GM12878 (cell line): ENCODE data around the gene RHCE. TPM values are rescaled to one million over a fixed set of nuclear protein-coding genes. Genes with fewer than 3 reads are reported as not detected.

Experiments used
- ATAC-seq: fragments of 200-7000 bp; cut with Tn5 transposase; 3 replicates; pipeline ENCODE4 v1.9.1; 2020; ENCODE audit warnings: mild to moderate bottlenecking, moderate library complexity
- BruUV-seq: library from RNA; stranded (reverse); fragments of 400-500 nt; replicated peaks from 2 replicates; lab custom pipeline; 2021; lab: Mats Ljungman, UMichigan
- CTCF ChIA-PET: fragments of 300-600 bp; sonication (Branson Sonifier 250); formaldehyde crosslinking; extraction: SDS; loops from one replicate; lab custom pipeline; 2021; ENCODE audit warnings: inconsistent platforms; lab: Yijun Ruan, JAX
- POLR2A ChIA-PET: fragments of 350-600 bp; formaldehyde crosslinking; extraction: SDS; loops from one replicate; lab custom pipeline; 2021; ENCODE audit warnings: inconsistent platforms; lab: Charles Lee
- RAD21 ChIA-PET: fragments of 300-600 bp; sonication (Branson Sonifier 250); formaldehyde crosslinking; loops from one replicate; lab custom pipeline; 2023; ENCODE audit warnings: antibody characterized with exemption; ENCODE audit not compliant: unreplicated experiment; lab: Charles Lee
- SMC1A ChIA-PET: fragments of 300-600 bp; sonication (Branson Sonifier 250); formaldehyde crosslinking; loops from one replicate; lab custom pipeline; 2023; ENCODE audit not compliant: unreplicated experiment, uncharacterized antibody; lab: Charles Lee
- DNase-seq: peaks from one replicate; pipeline ENCODE4 v3.0.0-alpha.2; 2011; ENCODE audit warnings: low read depth, low spot score
- FAIRE-seq: peaks from 3 replicates; lab custom pipeline; 2011; peaks lifted over from hg19 to GRCh38; lab: Jason Lieb, UNC
- H2AFZ ChIP-seq: 2 replicates; pipeline ENCODE4 v1.6.0; 2011; ENCODE audit warnings: low read depth, low read length, control low read depth; ENCODE audit not compliant: control insufficient read depth
- H3K27ac ChIP-seq: 2 replicates; pipeline ENCODE4 v1.5.1; 2011; ENCODE audit warnings: control low read depth; ENCODE audit not compliant: control insufficient read depth, insufficient read depth
- H3K27me3 ChIP-seq, 2 experiments: replicated peaks in 1 of 2; 2 replicates each; pipeline versions ENCODE4 v1.6.0 to v1.6.1; 2011; ENCODE audit warnings: low read length in 1 of 2; ENCODE audit not compliant: control insufficient read depth in 2 of 2, insufficient read depth in 2 of 2
- H3K36me3 ChIP-seq, 2 experiments: 2 replicates each; pipeline ENCODE4 v1.5.1; 2011; ENCODE audit warnings: low read length in 1 of 2; ENCODE audit not compliant: control insufficient read depth in 2 of 2, insufficient read depth in 2 of 2
- H3K4me1 ChIP-seq: 2 replicates; pipeline ENCODE4 v1.6.1; 2011; ENCODE audit warnings: mild to moderate bottlenecking, low read length, moderate library complexity, mixed read lengths; ENCODE audit not compliant: control insufficient read depth, insufficient read depth
- H3K4me2 ChIP-seq: 2 replicates; pipeline ENCODE4 v1.6.0; 2011; ENCODE audit warnings: control low read depth; ENCODE audit not compliant: control insufficient read depth, insufficient read depth
- H3K4me3 ChIP-seq: fragments of 200-600 bp; sonication (generic); 2 replicates; pipeline ENCODE4 v1.5.1; 2016
- H3K79me2 ChIP-seq: 2 replicates; pipeline ENCODE4 v1.6.0; 2011; ENCODE audit warnings: low read length; ENCODE audit not compliant: control insufficient read depth, insufficient read depth
- H3K9ac ChIP-seq: 2 replicates; pipeline ENCODE4 v1.8.0; 2011; ENCODE audit warnings: low read length, control low read depth, mixed read lengths; ENCODE audit not compliant: control insufficient read depth, insufficient read depth
- H3K9me3 ChIP-seq: replicated peaks from 3 replicates; pipeline ENCODE4 v1.5.1; 2011; ENCODE audit warnings: mild to moderate bottlenecking, low read length; ENCODE audit not compliant: control insufficient read depth, insufficient read depth
- H4K20me1 ChIP-seq: 2 replicates; pipeline ENCODE4 v1.6.0; 2011; ENCODE audit not compliant: control insufficient read depth, insufficient read depth
- ASH2L ChIP-seq: fragments of 300-600, 200-600 bp; sonication (generic); IDR thresholded peaks from 2 replicates; pipeline ENCODE4 v1.6.1; 2017; ENCODE audit warnings: low read depth, mild to moderate bottlenecking, borderline replicate concordance
- BCLAF1 ChIP-seq: fragments of 450-650 bp; IDR thresholded peaks from 2 replicates; pipeline ENCODE4 v1.6.1; 2017; ENCODE audit warnings: antibody characterized with exemption, mild to moderate bottlenecking, moderate library complexity
- CBX3 ChIP-seq: fragments of 200-600 bp; sonication (generic); IDR thresholded peaks from 2 replicates; pipeline ENCODE4 v1.6.1; 2016; ENCODE audit warnings: low read depth, borderline replicate concordance
- JUNB ChIP-seq: IDR thresholded peaks from 2 replicates; pipeline ENCODE4 v1.6.1; 2016; ENCODE audit warnings: antibody characterized with exemption, mild to moderate bottlenecking
- JUND ChIP-seq: IDR thresholded peaks from 2 replicates; pipeline ENCODE4 v1.6.1; 2012; ENCODE audit warnings: low read depth, mild to moderate bottlenecking, low read length, improper control_type of control experiment, moderate library complexity
- KLF5 ChIP-seq: fragments of 450-650 bp; IDR thresholded peaks from 2 replicates; pipeline ENCODE4 v1.6.1; 2014; ENCODE audit warnings: mild to moderate bottlenecking; ENCODE audit not compliant: partially characterized antibody
- MTA2 ChIP-seq: fragments of 450-650 bp; IDR thresholded peaks from 2 replicates; pipeline ENCODE4 v1.6.1; 2016; ENCODE audit warnings: low read depth, mild to moderate bottlenecking, moderate library complexity
- NFIC ChIP-seq: IDR thresholded peaks from 2 replicates; pipeline ENCODE4 v1.6.1; 2012; ENCODE audit warnings: low read depth, mild to moderate bottlenecking, inconsistent platforms, low read length, moderate library complexity
- POLR2AphosphoS5 ChIP-seq: IDR thresholded peaks from 2 replicates; pipeline ENCODE4 v1.6.1; 2011; ENCODE audit warnings: mild to moderate bottlenecking, low read length, inconsistent platforms
- RAD51 ChIP-seq: fragments of 450-650 bp; IDR thresholded peaks from 2 replicates; pipeline ENCODE4 v1.6.1; 2016; ENCODE audit warnings: moderate library complexity, mild to moderate bottlenecking, inconsistent platforms
- RELA ChIP-seq: fragments of 450-650 bp; IDR thresholded peaks from 2 replicates; pipeline ENCODE4 v1.8.0; 2014; ENCODE audit warnings: borderline replicate concordance; ENCODE audit not compliant: partially characterized antibody
- WGBS: methylation state at CpG from one replicate; pipeline ENCODE4 v1.1.6; 2016; ENCODE audit warnings: low lambda C conversion rate; ENCODE audit not compliant: insufficient replicate concordance, insufficient coverage; ENCODE audit errors: missing lambda C conversion rate; 5-methylcytosine and 5-hydroxymethylcytosine counted together
- in situ Hi-C: fragments of 300-500 bp; cut with MboI; formaldehyde crosslinking; loops from 9 replicates; pipeline ENCODE4 v1.14.3; 2018; ENCODE audit warnings: mixed read lengths
- intact Hi-C: fragments of 100-400 bp; cut with micrococcal nuclease; formaldehyde crosslinking; loops from one replicate; pipeline ENCODE4 v1.14.2; 2022; ENCODE audit not compliant: unreplicated experiment
- polyA plus RNA-seq, 11 experiments: library from polyadenylated mRNA; depleted of rRNA in 4 of 11; unstranded in 6 of 11; stranded (reverse) in 5 of 11; fragments of >200 nt; fragmentation: Nextera tagmentation in 4 of 11; fragmentation: Illumina TruSeq in 1 of 11; extraction: Ambion mirVana in 4 of 11; extraction: Trizol in 1 of 11; gene quantifications; 1 replicate in 1 of 11; 2 replicates in 10 of 11; pipeline versions ENCODE4 v1.2.1 to v1.2.3, GENCODE V29; 2011 to 2016; ENCODE audit warnings: inconsistent platforms in 2 of 11, missing spikeins in 2 of 11, low read depth in 1 of 11
- total RNA-seq, 4 experiments: library from RNA; depleted of rRNA in 3 of 4; stranded (reverse); fragments of >200 nt in 3 of 4; fragmentation: Illumina TruSeq in 1 of 4; extraction: Trizol in 1 of 4; gene quantifications; 2 replicates each; pipeline versions ENCODE4 v1.2.1 to v1.2.3, GENCODE V29; 2013 to 2021
- TF ChIP-seq, protein P1 (sequence below): fragments of 450-650 bp; IDR thresholded peaks from 2 replicates; pipeline ENCODE4 v1.6.1; 2016; ENCODE audit warnings: mild to moderate bottlenecking, moderate library complexity, borderline replicate concordance
- TF ChIP-seq, protein P2 (sequence below): fragments of 450-650 bp; IDR thresholded peaks from 2 replicates; pipeline ENCODE4 v1.6.1; 2017; ENCODE audit warnings: mild to moderate bottlenecking, low read depth, inconsistent platforms; ENCODE audit not compliant: poor library complexity, severe bottlenecking

The RHCE gene
- total and polyA plus RNA-seq, 10 of the 15 experiments (the other 5 are each of a cell fraction or from before 2014, with no cell fraction given): 0.06 to 0.41 (median 0.22) TPM; not detected in 2

DNA sequence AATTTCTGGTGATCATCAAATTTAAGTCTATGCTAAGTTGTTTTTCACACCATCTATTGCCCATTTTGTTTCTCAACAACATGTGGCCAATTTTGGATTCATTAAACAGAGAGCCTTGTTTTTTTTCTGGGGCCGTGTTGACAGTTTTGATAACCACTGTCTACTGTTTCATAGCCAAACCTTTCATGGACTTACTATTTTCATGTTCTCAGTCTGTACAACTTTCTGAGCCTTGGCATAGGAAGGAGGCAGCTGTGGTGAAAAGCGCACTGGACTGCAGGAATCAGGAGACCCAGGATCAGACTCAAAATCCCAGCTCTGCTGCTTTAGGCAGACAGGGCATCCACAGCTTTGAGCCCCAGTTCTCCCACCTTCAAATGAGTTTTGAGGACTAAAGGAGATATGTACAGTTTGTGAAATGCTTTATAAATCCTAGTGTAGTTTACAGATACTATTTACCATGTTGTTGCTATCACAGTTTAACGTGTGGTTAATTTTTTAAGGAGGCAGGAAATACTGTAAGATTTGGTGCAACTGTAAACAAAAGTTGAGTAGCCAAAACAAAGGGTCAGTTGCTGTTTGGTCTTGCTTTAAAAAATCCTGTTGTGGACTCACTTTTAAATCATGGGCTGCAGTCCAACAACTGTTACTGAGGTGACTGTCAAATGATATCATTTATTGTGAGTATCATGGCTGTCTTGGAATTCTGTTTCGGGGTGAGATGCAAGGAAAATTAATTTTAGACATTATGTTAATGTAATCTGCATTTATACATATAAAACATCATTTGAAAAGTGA, 13.0 kb upstream of the RHCE start:
- no peaks in the 10 kb centered on the region for H4K20me1 ChIP-seq
- peaks cover 13% of the 10 kb centered on the region for H3K4me1 ChIP-seq
- ChIA-PET POLR2A (interaction anchor here (0.5 to 3.9 kb wide), 4 partner anchors 42 to 360 kb away, joined by 3 to 19 read pairs (median 6); no protein-coding TSS in a partner anchor), RAD21 (interaction anchor here (1.2 to 8.1 kb wide), 7 partner anchors 14 to 52 kb away, joined by 3 to 67 read pairs (median 6); no protein-coding TSS in a partner anchor), SMC1A (interaction anchor here (1.0 to 8.1 kb wide), 9 partner anchors 8 to 87 kb away, joined by 3 to 78 read pairs (median 15); no protein-coding TSS in a partner anchor), CTCF (interaction anchor here (0.8 to 6.9 kb wide), 10 partner anchors 8 to 87 kb away, joined by 3 to 37 read pairs (median 6); no protein-coding TSS in a partner anchor)
- peaks cover 51% of the 10 kb centered on the region for H3K79me2 ChIP-seq
- BruUV-seq: no TSS peak
- no peak overlapping the region for H3K9ac ChIP-seq
- 86% methylated on average over 4 of the region's 4 CpGs for WGBS
- in situ Hi-C loops: no loop called here
- no peak for DNase-seq
- ATAC-seq: no peak
- intact Hi-C loops: loop anchor here (2.0 kb wide), 1 partner anchor 53 kb away; no protein-coding TSS in a partner anchor
- H3K4me2 ChIP-seq: peak overlapping the region; percentile 21
- H3K27me3 ChIP-seq: no peaks in the 10 kb centered on the region
- no peaks in the 10 kb centered on the region for H3K9me3 ChIP-seq
- no peak overlapping the region for H2AFZ ChIP-seq
- no peak overlapping the region for H3K27ac ChIP-seq
- peak overlapping the region; percentile 34; the same call in 1 of the 2 replicates for H3K4me3 ChIP-seq
- FAIRE-seq: no peak
- 0 out of 4 replicates have a peak, but pooled peaks cover 0 to 2% of the 10 kb centered on the region in 2 experiments for H3K36me3 ChIP-seq
- TF ChIP-seq RAD51: no peak
- TF ChIP-seq MTA2: no peak
- no peak for TF ChIP-seq JUNB
- no peak for TF ChIP-seq JUND
- no peak for TF ChIP-seq KLF5
- TF ChIP-seq, protein P1, sequence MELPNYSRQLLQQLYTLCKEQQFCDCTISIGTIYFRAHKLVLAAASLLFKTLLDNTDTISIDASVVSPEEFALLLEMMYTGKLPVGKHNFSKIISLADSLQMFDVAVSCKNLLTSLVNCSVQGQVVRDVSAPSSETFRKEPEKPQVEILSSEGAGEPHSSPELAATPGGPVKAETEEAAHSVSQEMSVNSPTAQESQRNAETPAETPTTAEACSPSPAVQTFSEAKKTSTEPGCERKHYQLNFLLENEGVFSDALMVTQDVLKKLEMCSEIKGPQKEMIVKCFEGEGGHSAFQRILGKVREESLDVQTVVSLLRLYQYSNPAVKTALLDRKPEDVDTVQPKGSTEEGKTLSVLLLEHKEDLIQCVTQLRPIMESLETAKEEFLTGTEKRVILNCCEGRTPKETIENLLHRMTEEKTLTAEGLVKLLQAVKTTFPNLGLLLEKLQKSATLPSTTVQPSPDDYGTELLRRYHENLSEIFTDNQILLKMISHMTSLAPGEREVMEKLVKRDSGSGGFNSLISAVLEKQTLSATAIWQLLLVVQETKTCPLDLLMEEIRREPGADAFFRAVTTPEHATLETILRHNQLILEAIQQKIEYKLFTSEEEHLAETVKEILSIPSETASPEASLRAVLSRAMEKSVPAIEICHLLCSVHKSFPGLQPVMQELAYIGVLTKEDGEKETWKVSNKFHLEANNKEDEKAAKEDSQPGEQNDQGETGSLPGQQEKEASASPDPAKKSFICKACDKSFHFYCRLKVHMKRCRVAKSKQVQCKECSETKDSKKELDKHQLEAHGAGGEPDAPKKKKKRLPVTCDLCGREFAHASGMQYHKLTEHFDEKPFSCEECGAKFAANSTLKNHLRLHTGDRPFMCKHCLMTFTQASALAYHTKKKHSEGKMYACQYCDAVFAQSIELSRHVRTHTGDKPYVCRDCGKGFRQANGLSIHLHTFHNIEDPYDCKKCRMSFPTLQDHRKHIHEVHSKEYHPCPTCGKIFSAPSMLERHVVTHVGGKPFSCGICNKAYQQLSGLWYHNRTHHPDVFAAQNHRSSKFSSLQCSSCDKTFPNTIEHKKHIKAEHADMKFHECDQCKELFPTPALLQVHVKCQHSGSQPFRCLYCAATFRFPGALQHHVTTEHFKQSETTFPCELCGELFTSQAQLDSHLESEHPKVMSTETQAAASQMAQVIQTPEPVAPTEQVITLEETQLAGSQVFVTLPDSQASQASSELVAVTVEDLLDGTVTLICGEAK: no peak
- no peak for TF ChIP-seq BCLAF1
- TF ChIP-seq CBX3: no peak
- no peak for TF ChIP-seq ASH2L
- TF ChIP-seq, protein P2, sequence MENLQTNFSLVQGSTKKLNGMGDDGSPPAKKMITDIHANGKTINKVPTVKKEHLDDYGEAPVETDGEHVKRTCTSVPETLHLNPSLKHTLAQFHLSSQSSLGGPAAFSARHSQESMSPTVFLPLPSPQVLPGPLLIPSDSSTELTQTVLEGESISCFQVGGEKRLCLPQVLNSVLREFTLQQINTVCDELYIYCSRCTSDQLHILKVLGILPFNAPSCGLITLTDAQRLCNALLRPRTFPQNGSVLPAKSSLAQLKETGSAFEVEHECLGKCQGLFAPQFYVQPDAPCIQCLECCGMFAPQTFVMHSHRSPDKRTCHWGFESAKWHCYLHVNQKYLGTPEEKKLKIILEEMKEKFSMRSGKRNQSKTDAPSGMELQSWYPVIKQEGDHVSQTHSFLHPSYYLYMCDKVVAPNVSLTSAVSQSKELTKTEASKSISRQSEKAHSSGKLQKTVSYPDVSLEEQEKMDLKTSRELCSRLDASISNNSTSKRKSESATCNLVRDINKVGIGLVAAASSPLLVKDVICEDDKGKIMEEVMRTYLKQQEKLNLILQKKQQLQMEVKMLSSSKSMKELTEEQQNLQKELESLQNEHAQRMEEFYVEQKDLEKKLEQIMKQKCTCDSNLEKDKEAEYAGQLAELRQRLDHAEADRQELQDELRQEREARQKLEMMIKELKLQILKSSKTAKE: no peak
- TF ChIP-seq RELA: no peak
- TF ChIP-seq NFIC: no peak
- TF ChIP-seq POLR2AphosphoS5: no peak
